ENCODE measurements around the gene BACH1.

DNA sequence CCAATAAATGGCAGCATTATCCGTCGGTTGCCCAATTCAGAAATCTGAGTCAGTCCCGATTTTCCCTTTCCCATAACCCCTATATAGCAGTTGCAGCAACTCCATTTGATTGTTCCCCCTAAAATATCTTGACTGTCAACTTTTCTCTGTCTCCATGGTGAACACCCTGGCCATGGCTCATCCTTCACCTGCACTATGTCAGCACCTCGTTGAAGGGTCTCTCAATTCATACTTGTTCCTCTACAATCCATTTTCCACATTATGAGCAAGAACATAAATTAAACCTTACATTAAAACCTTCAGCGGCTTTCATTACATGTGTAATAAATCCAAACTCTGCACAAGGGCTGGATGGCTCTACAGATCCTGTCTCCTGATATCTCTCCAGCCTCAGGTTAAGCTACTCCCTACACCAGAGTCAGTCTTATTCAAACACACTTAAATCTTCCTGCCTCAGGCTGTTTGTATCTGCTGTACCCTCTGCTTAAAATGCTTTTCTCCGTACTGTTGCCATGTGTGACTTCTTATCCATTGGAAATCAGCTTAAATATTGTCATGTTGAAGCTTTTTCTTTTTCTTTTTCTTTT lies 87.3 kb downstream of the BACH1 start:
- TF ChIP-seq, protein P1, sequence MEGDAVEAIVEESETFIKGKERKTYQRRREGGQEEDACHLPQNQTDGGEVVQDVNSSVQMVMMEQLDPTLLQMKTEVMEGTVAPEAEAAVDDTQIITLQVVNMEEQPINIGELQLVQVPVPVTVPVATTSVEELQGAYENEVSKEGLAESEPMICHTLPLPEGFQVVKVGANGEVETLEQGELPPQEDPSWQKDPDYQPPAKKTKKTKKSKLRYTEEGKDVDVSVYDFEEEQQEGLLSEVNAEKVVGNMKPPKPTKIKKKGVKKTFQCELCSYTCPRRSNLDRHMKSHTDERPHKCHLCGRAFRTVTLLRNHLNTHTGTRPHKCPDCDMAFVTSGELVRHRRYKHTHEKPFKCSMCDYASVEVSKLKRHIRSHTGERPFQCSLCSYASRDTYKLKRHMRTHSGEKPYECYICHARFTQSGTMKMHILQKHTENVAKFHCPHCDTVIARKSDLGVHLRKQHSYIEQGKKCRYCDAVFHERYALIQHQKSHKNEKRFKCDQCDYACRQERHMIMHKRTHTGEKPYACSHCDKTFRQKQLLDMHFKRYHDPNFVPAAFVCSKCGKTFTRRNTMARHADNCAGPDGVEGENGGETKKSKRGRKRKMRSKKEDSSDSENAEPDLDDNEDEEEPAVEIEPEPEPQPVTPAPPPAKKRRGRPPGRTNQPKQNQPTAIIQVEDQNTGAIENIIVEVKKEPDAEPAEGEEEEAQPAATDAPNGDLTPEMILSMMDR (IDR thresholded peaks at IDR 0.05 in 8 of 11, conservative IDR thresholded peaks at IDR 0.05 in 3 of 11) = no peak
- TF ChIP-seq POLR2A (IDR thresholded peaks at IDR 0.05) (no peak), POLR2AphosphoS5 (IDR thresholded peaks at IDR 0.05) (no peak)
